Non-pigmented ciliary epithelial cell (primary cell): ENCODE results near the gene FEZ2.
"Not testable (repeated sequence)": the region's sequence is repeated elsewhere in the genome, so short reads cannot be mapped to it uniquely, and the experiment has no call there.

Experiments
- DNase-seq: peaks from one replicate; pipeline ENCODE4 v3.0.0-alpha.2; 2010; ENCODE audit warnings: low read depth

The FEZ2 gene, protein sequence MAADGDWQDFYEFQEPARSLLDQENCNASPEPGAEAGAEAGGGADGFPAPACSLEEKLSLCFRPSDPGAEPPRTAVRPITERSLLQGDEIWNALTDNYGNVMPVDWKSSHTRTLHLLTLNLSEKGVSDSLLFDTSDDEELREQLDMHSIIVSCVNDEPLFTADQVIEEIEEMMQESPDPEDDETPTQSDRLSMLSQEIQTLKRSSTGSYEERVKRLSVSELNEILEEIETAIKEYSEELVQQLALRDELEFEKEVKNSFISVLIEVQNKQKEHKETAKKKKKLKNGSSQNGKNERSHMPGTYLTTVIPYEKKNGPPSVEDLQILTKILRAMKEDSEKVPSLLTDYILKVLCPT

DNA sequence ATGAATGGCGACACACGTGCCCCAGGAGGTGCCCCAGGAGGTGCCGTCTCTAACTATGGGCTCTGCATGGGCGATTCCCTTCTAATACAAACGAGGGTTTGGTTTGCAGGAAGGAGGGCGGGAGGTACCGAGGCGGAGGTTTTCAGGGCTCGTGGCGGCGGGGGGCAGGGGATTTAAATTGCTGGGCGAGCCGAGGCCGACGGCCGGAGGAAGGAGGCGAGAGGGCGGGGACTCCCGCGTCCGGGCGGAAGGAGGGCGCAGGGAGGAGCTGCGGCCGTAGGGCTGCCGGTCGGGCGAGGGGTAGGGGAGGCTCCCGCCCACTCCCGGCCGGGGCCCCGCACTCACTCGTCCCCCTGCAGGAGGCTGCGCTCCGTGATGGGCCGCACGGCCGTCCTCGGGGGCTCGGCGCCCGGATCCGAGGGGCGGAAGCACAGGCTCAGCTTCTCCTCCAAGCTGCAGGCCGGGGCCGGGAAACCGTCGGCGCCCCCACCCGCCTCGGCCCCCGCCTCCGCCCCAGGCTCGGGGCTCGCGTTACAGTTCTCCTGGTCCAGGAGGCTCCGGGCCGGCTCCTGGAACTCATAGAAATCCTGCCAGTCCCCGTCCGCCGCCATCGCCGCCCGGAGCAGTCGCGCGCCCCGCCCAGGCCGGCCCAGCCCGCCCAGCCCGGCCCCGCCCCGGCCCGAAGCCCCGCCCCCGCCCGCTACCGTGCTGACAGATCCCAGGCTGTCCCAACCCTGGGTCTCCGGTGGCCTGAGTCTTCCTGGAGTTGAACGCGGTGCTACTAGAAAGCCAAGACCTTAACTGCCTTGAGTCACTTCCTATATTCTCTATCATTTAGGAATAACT lies at the start of gene FEZ2:
Gene FEZ2, minus strand, starts transcription at position 637 of the 846 bp plus-strand sequence. Its CDS starts 26 bp downstream, at position 611.
- no peak for DNase-seq

DNA sequence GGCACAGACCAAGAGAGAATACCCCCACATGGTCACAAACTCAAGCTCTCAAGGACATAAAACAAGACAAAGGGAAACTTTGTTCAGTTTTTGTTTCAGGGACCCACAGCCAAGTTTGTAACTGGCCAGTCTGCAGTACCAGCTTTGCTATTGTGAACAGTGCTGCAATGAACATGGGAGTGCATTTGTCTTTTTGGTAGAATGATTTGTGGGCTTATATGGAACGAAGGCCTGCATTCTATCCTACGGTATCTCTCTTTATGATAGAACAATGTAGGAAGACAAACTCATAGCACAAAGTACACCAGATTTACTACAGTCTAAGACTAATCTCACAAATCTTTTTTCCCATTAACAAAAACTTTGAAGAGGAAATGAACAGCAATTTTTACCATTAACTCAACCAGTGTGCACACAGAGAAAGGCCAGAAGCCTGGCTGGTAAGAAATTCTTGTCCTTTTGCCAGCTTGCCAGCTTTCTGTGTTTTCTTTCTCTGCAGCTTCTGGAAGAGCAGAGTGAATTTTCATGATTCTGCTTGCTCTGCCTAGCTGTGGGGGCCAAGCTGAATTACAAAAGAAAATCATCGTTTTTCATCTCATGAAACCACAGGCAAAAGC lies 37.1 kb upstream of the FEZ2 start:
- no peak for DNase-seq

DNA sequence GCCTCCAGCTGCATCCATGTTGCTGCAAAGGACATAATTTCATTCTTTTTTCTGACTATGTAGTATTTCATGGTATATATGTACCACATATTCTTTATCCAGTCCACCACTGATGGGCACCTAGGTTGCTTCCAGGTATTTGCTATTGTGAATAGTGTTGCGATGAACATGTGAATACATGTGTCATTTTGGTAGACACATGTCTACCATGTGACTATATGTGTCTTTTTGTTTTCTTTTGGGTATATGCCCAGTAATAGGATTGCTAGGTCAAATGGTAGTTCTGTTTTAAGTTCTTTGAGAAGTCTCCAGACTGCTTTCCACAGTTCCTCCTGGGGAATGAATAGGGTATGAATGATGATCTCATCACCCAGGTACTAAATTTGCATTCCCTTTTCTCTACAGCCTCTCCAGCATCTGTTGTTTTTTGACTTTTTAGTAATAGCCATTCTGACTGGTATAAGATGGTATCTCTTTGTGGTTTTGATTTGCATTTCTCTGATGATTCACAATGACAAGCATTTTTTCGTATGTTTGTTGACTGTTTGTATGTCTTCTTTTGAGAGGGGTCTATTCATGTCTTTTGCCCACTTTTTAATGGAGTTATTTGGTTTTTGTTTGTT lies 35.6 kb upstream of the FEZ2 start:
- no peak for DNase-seq

DNA sequence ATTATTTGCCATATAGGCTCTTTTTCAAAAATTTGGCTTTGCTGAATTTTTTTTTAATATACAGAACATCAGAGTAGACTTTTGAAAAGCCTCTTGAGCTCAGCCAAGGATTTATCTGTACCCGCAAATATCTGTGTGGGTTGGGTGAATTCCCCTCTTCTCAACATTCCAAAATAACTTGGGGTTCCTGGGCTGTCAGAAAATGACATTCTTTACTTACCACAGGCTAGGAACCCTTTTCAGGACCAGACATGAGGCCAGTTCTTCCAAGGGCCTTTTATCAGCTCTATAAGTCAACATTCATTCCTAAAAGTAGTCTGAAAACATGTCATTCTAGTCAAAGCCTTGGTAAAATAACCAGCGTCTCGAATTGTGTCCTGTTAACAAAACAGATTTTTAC lies 28.8 kb upstream of the FEZ2 start:
- DNase-seq, result no peak

DNA sequence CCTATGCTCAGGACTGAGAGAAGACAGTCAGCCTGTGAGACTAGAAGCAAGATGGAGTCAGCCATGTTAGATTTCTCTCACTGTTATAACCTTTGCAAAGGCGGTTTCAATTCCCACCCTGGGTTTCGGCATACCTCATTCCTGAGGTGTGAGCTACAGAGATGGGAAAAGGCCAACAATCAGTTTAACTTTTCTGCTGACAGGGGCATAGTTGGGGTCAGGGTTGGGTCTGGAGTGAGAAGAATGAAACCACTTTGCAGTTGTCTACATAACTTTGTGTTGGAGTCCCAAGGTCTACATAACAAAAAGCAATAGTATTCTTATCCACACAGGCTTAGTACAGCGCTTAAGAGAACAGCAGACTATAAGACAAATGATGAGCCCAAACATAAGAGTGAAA lies 28.1 kb upstream of the FEZ2 start:
- DNase-seq, result no peak

DNA sequence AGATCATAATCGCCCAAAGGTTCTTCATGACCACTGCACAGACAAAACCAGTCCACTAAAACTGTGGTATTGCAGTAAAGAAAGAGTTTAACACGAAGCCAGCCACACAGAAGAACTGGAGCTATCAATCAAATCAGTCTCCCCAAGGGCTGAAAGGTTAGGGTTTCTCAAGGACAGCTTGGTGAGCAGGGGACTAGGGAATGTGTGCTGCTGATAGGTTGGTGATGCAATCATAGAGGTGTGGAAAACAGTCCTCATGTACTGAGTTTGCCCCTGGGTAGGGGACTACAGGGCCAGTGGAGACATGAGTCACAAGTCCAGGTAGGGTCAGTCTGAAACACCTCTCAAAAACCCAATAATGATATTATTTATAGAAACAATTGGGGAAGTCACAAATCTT lies 27.3 kb upstream of the FEZ2 start:
- DNase-seq, result no peak

DNA sequence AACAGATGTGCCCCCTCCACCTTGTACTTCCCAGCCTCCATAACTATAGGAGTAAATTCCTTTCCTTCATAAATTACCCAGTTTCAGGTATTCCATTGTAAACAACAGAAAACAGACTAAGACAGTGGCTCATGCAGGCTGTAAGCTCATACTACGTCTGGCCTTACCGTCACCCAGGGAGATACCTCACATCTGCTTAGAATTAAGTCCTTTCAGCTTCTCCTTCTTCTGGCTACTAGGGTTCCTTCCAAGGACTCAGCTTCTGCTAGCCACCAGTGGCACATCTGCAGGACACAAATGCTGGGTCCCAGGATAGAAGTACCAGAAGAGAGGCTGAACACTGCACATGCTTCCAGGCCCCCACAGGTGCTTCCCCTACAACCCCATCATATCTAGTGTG lies 22.4 kb upstream of the FEZ2 start:
- no peak for DNase-seq

DNA sequence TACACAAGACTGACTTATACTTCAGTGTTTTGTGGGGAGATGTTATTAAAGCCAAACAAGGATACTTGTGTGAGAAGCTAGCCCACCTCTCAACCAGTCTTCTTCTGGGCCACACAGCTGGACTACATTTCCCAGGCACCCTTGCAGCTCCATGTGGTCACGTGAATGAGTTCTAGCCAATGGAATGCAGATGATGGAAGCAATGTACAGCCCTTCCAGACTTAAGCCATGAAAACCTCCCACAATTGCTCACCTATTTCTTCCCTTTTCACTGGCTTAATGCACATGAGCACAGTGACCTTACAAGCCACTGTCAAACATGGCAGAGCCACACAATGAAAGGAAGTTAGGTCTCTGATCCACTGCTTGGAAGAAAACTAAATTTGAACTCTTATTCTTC lies 20.4 kb upstream of the FEZ2 start:
- peak; percentile 59 for DNase-seq

DNA sequence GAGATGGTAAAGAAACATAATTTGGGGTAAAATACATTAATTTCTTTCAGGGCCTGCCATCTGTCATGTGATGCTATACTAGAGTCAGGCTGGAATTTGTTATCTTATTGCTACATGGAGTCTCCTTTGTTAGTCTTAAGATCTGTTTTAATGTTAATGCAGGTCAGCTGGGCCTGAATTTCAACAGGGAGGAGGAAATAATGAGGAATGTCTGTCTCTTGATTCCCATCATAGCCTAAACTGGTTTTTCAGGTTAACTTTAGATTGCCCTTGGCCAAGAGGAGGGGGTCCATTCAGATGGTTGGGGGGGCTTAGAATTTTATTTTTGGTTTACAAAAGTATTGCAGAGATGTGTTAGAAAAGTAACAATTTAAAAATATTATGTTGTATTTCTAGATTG lies 19.0 kb upstream of the FEZ2 start:
- DNase-seq, result no peak

DNA sequence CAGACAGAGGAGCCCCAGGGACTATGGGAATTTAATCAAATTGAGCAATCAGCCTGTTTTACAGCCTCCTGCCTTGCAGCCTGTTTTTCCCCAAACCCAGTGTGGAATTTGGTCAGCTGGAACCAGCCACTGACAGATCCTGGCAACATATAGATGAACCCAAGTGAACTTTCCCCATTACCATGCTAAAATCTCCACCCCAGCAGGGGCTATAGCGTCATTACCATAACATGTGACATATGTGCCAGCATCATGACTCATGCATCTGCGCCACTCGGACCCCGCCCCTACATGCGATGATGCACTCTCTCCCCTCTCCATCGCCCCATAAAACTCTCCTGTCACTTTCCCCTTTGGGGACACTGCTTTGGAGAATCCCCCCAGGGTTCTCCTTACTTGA lies 17.3 kb upstream of the FEZ2 start:
- DNase-seq, result no peak

DNA sequence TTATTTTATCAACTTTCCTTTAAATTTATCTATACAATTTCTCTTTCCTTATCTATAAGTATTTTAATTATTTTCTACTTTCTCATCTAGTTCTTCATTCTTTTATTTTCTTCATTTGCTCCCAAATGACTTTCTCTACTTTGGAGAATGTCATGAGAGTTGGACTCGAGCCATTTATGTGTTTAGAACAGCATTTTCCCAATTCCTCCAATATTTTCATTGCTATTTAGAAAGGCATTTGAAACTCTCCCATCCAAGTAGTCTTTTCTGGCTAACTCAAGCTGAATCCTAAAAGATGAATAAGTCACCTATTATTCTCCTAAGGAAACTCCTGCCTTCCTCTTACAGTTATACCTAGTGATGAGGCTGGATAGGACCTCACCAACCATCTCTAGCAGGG lies 15.8 kb upstream of the FEZ2 start:
- DNase-seq, result no peak

DNA sequence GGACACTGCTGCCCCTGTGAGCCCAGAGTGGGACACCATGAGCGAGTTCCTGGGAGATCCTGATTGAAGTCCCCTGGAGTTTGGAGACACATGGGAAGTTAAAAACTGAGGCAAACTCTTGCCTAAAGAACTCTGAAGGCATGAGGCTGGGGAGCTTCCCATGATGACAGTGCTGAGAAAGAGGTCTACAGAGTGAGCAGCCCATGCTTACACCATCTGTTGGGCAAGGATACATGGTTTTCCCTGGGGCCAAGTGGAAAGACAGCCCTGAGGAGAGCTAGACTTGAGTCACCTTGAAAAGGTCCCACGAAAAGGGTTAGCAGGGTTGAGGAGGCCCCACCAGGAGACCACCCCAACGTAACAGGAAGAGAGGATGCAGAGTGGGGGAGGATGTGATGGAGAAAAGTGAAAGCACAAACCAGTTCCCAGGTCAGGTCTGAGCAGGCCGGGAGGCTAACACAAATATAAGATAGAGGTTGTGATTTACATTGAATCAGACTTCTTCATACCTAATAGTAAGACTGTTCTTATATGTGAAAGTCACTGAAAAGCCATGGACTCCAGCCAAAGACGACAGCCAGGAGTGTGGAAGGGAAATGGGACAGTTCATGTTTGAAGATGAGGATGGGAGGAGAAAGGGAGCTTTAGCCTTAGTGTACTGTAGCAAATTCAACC lies 13.5 kb upstream of the FEZ2 start:
- DNase-seq, result no peak

DNA sequence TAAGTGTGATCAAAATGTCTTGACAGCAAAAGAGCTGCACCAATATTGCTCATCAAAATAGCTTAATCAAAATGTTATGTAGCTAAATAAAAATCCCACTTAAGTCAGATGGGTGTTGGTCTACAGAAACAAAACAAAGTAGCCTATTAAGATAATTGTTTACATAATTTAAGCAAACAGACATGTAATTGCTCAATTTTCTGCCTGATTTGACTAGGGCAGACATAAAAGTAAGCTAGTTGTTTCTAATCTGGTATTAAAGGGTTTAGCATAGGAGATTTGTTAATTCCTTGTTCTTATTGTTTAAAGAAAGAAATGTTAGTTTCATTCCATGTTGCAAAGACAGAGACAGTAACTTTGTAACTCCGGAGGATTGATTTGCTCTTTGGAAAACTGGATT lies 11.5 kb upstream of the FEZ2 start:
- DNase-seq, result no peak

DNA sequence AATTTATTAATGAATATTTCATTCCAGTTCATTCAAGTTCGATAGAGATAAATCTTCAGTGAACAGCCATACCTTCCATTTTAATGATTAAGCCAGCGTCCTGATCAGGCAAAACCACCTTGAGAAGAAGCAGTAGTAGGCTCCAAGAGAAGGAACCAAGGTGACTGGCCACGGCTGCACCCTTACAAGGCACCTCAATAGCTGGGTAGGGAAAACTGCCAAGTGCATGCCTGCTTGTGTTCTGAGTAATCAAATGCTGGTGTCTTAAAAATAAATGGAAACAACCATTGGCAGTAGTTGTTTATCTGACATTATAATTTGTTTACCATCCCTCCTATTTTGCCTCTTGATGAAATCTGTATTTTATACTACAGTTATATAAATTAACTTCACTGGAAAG lies 10.0 kb upstream of the FEZ2 start:
- DNase-seq, result no peak

DNA sequence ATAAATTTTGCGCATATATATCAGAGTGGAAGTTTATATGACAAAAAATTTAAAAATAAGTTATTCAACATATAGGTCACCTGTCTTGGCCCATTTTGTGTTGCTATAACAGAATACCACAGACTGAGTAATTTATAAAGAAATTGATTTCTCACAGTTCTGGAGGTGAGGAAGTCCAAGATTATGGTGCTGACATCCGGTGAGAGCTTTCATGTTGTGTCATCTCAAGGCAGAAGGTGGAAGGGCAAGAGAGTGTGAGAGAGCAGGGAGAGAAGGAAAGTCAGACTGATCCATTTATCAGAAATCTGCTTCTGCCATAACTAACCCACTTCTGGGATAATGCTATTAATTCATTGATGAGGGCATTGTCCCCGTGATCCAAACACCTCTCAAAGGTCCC lies 9.0 kb upstream of the FEZ2 start:
- DNase-seq, result no peak

DNA sequence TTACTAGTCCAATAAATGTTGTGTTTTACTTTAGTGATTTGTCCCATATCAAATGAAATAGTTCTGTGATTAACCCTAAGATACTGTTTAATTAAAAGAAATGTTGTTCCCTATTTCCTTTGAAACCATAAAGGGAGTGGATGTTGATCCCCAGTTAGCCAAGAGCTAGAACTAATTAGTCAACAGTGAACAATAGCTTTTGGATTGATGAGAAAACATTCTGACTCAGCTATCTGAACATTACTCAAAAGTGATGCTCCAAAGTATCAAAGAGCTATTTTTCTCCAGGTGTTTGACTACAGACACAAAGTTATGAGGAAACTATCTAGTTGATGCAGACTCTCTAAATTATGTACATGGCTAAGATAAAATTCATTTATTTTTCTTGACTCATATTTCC lies 7.3 kb upstream of the FEZ2 start:
- no peak for DNase-seq

DNA sequence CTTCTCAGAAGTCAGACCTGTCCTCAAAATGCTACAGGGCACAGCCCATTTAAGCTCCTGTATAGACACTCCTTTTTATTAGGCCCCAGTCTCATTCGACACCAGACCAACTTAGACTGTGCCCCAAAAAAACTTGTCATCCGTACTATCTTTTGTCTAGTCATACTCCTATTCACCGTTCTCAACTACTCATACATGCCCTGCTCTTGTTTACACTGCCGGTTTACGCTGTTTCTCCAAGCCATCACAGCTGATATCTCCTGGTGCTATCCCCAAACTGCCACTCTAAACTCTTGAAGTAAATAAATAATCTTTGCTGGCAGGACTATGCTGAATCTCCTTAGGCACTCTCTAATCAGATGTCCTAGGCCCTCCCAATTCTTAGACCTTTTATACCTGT lies 5.7 kb upstream of the FEZ2 start:
- DNase-seq, result not testable (repeated sequence)

DNA sequence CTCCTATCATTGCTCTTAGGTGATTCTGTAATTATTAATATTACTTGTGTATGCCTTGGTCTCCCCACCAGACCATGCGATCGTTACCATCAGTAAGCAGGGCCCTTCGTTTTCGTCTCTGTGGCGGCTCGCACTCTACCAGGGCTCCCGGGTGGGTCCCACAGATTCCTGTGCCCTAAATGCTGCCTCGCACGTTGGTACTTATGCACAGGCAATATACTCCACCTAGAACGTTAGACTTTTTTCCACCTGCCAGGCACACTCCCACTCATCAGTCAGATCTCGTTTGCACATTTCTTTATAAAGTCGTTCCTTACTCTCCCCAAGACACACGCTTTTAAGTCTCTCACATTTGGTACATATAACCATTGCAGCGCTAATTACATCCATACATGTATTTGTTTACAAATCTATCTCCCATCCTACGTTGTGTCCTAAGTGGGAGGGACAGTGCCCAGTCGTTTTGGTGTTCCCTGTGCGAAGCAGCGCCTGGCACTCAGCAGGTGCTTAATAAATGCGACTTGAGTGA lies 901 bp downstream of the FEZ2 start:
- no peak for DNase-seq

DNA sequence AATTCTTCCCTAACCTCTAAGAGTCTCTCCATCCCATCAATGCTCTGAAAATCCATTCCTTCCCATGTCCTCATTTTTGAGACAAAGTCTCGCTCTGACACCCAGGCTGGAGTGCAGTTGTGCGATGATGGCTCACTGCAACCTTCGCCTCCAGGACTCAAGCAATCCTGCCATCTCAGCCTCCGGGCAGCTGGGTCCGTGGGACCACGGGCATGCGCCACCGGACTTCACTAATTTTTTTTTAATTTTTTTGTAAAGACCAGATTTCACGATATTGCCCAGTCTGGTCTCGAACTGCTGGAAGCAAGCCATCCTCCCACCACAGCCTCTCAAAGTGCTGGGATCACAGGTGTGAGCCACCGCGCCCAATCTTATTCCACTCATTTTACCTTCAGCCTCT lies 1.6 kb downstream of the FEZ2 start:
- no peak for DNase-seq

DNA sequence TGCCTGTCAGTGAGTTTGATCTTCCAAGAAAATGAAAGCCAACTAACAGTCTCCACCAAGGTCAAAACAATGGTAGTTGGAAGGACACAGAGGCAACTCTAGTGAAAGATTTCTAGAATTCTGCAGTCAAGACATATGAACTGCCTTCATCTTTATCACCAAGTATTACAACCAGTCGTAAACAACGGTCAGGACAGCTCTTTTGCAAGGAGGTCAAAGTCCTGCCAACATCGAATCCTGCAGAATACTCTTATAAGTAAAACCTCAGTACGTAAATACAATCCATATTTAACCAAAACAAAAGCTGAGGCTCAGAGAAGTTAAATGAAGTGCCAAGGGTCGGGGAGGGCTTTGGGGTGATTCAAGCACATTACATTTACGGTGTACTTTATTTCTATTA lies 3.1 kb downstream of the FEZ2 start:
- DNase-seq, result no peak

DNA sequence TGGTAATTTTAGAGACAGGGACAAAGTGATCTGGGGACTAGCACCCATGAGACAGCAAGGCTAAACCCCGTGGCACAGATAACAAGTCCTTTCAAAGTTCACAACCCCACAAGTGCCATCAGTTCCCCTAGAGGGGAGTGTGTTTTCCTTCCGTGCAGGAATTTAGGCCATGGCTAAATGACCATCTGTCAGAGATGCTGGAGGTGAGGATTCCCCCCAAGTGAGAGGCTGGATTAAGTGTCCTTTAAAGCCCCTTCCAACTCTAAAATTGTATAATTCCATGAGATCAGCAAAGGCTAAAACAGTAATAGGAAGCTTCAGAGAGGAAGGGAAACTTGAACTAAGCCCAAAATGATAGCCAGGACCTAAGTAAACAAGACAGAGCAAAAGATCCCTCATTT lies 8.7 kb downstream of the FEZ2 start:
- DNase-seq, result no peak

DNA sequence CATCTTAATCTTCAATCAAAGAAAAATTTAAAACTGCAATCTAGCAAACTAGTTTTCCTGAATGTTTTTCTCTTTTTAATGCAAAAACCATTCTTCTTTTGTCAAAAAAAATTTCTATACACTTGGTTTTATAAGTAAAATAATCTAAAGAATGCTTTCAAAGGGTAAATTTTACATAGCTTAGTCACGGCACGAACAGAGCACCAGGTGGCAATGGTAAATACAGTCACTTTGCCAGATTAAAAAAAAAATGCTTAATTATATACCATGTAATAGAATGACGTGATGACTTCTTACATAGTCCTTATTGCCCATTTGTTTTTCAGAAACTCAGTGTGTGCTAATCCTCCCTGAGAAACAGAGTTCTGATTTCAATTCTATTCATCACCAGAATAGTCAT lies 10.4 kb downstream of the FEZ2 start:
- no peak for DNase-seq
